C4-2B (cell line): ENCODE results near the gene RSPH6A.

Experiments used
- H3K27ac ChIP-seq: fragments of 450-650 bp; 2 replicates; pipeline ENCODE4 v1.5.1; 2017
- CTCF ChIP-seq: fragments of 450-650 bp; conservative IDR thresholded peaks from 2 replicates; pipeline ENCODE4 v1.5.1; 2017; ENCODE audit warnings: mild to moderate bottlenecking
- ZFX ChIP-seq: fragments of 450-650 bp; IDR thresholded peaks from 2 replicates; pipeline ENCODE4 v1.6.1; 2017

The RSPH6A gene

GRCh38 chr19:45824531-45825262 is 9.6 kb upstream of the RSPH6A start:
- TF ChIP-seq CTCF (no peak), ZFX (no peak)
- no peak overlapping the region for H3K27ac ChIP-seq

GRCh38 chr19:45824041-45824471 is 8.9 kb upstream of the RSPH6A start:
- H3K27ac ChIP-seq: no peak overlapping the region
- TF ChIP-seq ZFX (no peak), CTCF (no peak)

- TF ChIP-seq CTCF (no peak), ZFX (no peak)
- H3K27ac ChIP-seq: no peak overlapping the region
Observed at GRCh38 chr19:45823182-45823581, 8.1 kb upstream of the RSPH6A start.

- TF ChIP-seq ZFX (no peak), CTCF (no peak)
- H3K27ac ChIP-seq: no peak overlapping the region
Observed at GRCh38 chr19:45822716-45823115, 7.6 kb upstream of the RSPH6A start.

GRCh38 chr19:45821570-45821969 is 6.5 kb upstream of the RSPH6A start:
- TF ChIP-seq ZFX (no peak), CTCF (no peak)
- H3K27ac ChIP-seq: no peak overlapping the region

- H3K27ac ChIP-seq: no peak overlapping the region
- no peak for TF ChIP-seq ZFX
- no peak for TF ChIP-seq CTCF
Observed at GRCh38 chr19:45821103-45821521, 6.0 kb upstream of the RSPH6A start.

GRCh38 chr19:45820413-45821102 is 5.5 kb upstream of the RSPH6A start:
- TF ChIP-seq CTCF: no peak
- no peak for TF ChIP-seq ZFX
- H3K27ac ChIP-seq: no peak overlapping the region
